Measurements from ENCODE around the gene HSD17B4. TPM values are rescaled to one million over a fixed set of nuclear protein-coding genes. Genes with fewer than 3 reads are reported as not detected.

HSD17B4 gene
- total and polyA plus RNA-seq, 2 of the 13 experiments (the other 11 are each of a cell fraction or from before 2014, with no cell fraction given), result 178 to 399 TPM

- TF ChIP-seq RXRB (CRISPR knock-in tag; IDR thresholded peaks at IDR 0.05; ENCODE audit: borderline replicate concordance) (peak; percentile 42; the same call in 1 of the 2 replicates), ONECUT2 (CRISPR knock-in tag; IDR thresholded peaks at IDR 0.05) (no peak), NR2F1 (CRISPR knock-in tag; IDR thresholded peaks at IDR 0.05) (no peak), ZSCAN9 (CRISPR knock-in tag; IDR thresholded peaks at IDR 0.05; ENCODE audit: borderline replicate concordance) (no peak), NR2F2 (IDR thresholded peaks at IDR 0.05; ENCODE audit: borderline replicate concordance, low read depth) (no peak), SETDB1 (CRISPR knock-in tag; IDR thresholded peaks at IDR 0.05; ENCODE audit: borderline replicate concordance) (no peak), CREB3 (CRISPR knock-in tag; IDR thresholded peaks at IDR 0.05) (no peak), ZNF460 (CRISPR knock-in tag; IDR thresholded peaks at IDR 0.05; ENCODE audit: borderline replicate concordance) (no peak), STAG1 (CRISPR knock-in tag; IDR thresholded peaks at IDR 0.05) (no peak), ZBTB1 (CRISPR knock-in tag; IDR thresholded peaks at IDR 0.05; ENCODE audit: borderline replicate concordance) (no peak), HDAC2 (CRISPR knock-in tag; IDR thresholded peaks at IDR 0.05) (peak; percentile 43; the same call in 1 of the 2 replicates), IRF2 (CRISPR knock-in tag; IDR thresholded peaks at IDR 0.05) (0 out of 2 replicates have a peak, but pooled peaks have one; percentile 18), HIVEP1 (CRISPR knock-in tag; IDR thresholded peaks at IDR 0.05) (no peak), HOXA3 (CRISPR knock-in tag; IDR thresholded peaks at IDR 0.05) (no peak), SUZ12 (IDR thresholded peaks at IDR 0.05; ENCODE audit: low read depth, low read length) (no peak), PAXIP1 (CRISPR knock-in tag; conservative IDR thresholded peaks at IDR 0.05) (peak; percentile 92), ETV5 (CRISPR knock-in tag; IDR thresholded peaks at IDR 0.05; ENCODE audit: borderline replicate concordance) (no peak; the same call in 1 of the 2 replicates)
- TF ChIP-seq, protein P1, sequence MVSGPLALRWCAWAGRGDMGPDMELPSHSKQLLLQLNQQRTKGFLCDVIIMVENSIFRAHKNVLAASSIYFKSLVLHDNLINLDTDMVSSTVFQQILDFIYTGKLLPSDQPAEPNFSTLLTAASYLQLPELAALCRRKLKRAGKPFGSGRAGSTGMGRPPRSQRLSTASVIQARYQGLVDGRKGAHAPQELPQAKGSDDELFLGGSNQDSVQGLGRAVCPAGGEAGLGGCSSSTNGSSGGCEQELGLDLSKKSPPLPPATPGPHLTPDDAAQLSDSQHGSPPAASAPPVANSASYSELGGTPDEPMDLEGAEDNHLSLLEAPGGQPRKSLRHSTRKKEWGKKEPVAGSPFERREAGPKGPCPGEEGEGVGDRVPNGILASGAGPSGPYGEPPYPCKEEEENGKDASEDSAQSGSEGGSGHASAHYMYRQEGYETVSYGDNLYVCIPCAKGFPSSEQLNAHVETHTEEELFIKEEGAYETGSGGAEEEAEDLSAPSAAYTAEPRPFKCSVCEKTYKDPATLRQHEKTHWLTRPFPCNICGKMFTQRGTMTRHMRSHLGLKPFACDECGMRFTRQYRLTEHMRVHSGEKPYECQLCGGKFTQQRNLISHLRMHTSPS (CRISPR knock-in tag; IDR thresholded peaks at IDR 0.05; ENCODE audit: low read depth), result no peak
- TF ChIP-seq, protein P2, sequence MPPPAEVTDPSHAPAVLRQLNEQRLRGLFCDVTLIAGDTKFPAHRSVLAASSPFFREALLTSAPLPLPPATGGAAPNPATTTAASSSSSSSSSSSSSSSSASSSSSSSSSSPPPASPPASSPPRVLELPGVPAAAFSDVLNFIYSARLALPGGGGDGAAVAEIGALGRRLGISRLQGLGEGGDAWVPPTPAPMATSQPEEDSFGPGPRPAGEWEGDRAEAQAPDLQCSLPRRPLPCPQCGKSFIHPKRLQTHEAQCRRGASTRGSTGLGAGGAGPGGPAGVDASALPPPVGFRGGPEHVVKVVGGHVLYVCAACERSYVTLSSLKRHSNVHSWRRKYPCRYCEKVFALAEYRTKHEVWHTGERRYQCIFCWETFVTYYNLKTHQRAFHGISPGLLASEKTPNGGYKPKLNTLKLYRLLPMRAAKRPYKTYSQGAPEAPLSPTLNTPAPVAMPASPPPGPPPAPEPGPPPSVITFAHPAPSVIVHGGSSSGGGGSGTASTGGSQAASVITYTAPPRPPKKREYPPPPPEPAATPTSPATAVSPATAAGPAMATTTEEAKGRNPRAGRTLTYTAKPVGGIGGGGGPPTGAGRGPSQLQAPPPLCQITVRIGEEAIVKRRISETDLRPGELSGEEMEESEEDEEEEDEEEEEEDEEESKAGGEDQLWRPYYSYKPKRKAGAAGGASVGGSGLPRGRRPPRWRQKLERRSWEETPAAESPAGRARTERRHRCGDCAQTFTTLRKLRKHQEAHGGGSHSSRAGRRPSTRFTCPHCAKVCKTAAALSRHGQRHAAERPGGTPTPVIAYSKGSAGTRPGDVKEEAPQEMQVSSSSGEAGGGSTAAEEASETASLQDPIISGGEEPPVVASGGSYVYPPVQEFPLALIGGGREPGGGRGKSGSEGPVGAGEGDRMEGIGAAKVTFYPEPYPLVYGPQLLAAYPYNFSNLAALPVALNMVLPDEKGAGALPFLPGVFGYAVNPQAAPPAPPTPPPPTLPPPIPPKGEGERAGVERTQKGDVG (CRISPR knock-in tag; IDR thresholded peaks at IDR 0.05; ENCODE audit: borderline replicate concordance), result no peak
- TF ChIP-seq, protein P3, sequence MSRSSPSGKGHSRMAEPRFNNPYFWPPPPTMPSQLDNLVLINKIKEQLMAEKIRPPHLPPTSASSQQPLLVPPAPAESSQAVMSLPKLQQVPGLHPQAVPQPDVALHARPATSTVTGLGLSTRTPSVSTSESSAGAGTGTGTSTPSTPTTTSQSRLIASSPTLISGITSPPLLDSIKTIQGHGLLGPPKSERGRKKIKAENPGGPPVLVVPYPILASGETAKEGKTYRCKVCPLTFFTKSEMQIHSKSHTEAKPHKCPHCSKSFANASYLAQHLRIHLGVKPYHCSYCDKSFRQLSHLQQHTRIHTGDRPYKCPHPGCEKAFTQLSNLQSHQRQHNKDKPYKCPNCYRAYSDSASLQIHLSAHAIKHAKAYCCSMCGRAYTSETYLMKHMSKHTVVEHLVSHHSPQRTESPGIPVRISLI (CRISPR knock-in tag; IDR thresholded peaks at IDR 0.05; ENCODE audit: borderline replicate concordance), result peak; percentile 76; the same call in 1 of the 2 replicates
Measured at GRCh38 chr5:119522841-119523240, 70.5 kb downstream of the HSD17B4 start (continued).
